ENCODE data around the gene TFF1. TPM values are rescaled to one million over a fixed set of nuclear protein-coding genes. Genes with fewer than 3 reads are reported as not detected.

The TFF1 gene
- total RNA-seq, 1 donor from 2014 or later: not detected

DNA sequence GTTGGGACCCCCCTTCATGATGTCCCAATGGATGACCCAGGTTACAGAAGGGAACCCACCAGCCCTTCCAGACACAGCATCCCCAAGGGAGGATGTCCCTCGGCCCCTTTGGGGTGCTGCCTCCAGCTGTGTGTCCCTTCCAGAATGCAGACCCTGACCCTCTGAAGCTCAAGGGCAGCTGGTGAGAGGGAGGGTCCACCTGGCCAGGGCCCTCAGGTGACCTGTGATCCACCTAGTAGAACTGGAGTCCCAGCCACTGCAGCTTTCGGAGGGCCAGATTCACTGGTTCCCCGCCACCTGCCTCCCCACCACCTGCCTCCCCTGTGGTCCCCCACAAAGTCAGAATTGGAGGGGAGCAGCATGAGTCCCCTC lies 9.6 kb upstream of the TFF1 start:
- Histone ChIP-seq H3K27me3 (ENCODE audit: low read depth) (peaks cover 71% of the 10 kb centered on the region), H3K9me3 (replicated peaks) (peaks cover 1% of the 10 kb centered on the region), H3K4me1 (no peaks in the 10 kb centered on the region), H3K4me3 (no peak overlapping the region), H3K36me3 (no peaks in the 10 kb centered on the region), H3K27ac (replicated peaks) (no peak overlapping the region)
- TF ChIP-seq, protein P1, sequence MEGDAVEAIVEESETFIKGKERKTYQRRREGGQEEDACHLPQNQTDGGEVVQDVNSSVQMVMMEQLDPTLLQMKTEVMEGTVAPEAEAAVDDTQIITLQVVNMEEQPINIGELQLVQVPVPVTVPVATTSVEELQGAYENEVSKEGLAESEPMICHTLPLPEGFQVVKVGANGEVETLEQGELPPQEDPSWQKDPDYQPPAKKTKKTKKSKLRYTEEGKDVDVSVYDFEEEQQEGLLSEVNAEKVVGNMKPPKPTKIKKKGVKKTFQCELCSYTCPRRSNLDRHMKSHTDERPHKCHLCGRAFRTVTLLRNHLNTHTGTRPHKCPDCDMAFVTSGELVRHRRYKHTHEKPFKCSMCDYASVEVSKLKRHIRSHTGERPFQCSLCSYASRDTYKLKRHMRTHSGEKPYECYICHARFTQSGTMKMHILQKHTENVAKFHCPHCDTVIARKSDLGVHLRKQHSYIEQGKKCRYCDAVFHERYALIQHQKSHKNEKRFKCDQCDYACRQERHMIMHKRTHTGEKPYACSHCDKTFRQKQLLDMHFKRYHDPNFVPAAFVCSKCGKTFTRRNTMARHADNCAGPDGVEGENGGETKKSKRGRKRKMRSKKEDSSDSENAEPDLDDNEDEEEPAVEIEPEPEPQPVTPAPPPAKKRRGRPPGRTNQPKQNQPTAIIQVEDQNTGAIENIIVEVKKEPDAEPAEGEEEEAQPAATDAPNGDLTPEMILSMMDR (IDR thresholded peaks at IDR 0.05; ENCODE audit: borderline replicate concordance): no peak
- intact Hi-C loops (cut with micrococcal nuclease): no loop called here
- no peak for DNase-seq

DNA sequence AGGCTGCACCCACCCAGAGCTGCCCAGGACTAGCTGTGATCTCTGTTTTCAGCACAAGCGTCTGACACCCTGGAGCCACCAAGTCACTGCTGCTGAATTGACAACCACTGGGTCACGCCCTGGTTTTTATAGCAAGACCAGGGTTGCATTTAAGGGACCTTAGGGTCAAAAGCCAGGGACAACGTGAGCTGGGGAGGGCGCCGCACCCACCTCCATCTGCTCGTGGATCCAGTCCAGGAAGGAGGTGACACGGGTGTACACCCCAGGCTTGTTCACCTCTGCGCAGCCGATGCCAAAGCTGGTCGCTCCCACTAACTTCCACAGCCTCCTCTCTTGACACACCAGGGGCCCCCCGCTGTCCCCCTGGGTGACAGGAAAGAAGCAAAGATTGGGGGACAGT lies 9.2 kb upstream of the TFF1 start:
- H3K9me3 ChIP-seq (replicated peaks): no peaks in the 10 kb centered on the region
- H3K4me1 ChIP-seq: no peaks in the 10 kb centered on the region
- TF ChIP-seq, protein P1 (IDR thresholded peaks at IDR 0.05; ENCODE audit: borderline replicate concordance): no peak
- no peaks in the 10 kb centered on the region for H3K36me3 ChIP-seq
- no peak overlapping the region for H3K4me3 ChIP-seq
- H3K27me3 ChIP-seq (ENCODE audit: low read depth): peaks cover 73% of the 10 kb centered on the region
- no peak overlapping the region for H3K27ac ChIP-seq (replicated peaks)
- intact Hi-C loops (cut with micrococcal nuclease): no loop called here
- DNase-seq: no peak

GRCh38 chr21:42374864-42375499 lies 8.6 kb upstream of the TFF1 start:
- TF ChIP-seq, protein P1 (IDR thresholded peaks at IDR 0.05; ENCODE audit: borderline replicate concordance): no peak
- no peaks in the 10 kb centered on the region for H3K4me1 ChIP-seq
- H3K9me3 ChIP-seq (replicated peaks): no peaks in the 10 kb centered on the region
- H3K36me3 ChIP-seq: no peaks in the 10 kb centered on the region
- H3K4me3 ChIP-seq: no peak overlapping the region
- no peak for DNase-seq
- H3K27me3 ChIP-seq (ENCODE audit: low read depth): peaks cover 75% of the 10 kb centered on the region
- intact Hi-C loops (cut with micrococcal nuclease): no loop called here
- no peak overlapping the region for H3K27ac ChIP-seq (replicated peaks)

DNA sequence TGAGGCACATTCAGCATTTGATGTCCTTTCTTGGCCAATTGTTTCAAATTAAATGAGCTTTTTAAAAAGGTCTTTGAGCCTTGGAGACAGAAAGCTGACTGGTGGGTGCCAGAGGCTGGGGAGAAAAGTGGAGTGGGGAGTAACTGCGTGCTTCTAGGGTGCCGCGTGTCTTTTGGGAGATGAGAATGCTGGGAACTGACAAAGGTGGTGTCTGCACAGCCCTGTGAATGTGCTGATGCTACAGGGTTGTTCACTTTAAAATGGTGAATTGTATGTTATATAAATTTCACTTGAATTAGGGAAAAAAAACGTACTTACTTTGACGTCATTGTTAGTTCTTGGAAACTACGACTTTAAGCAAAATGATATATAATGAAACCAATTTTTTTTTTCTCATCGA lies 8.1 kb upstream of the TFF1 start:
- Histone ChIP-seq H3K9me3 (replicated peaks) (no peaks in the 10 kb centered on the region), H3K36me3 (no peaks in the 10 kb centered on the region), H3K4me1 (no peaks in the 10 kb centered on the region), H3K27ac (replicated peaks) (no peak overlapping the region), H3K4me3 (no peak overlapping the region), H3K27me3 (ENCODE audit: low read depth) (peaks cover 80% of the 10 kb centered on the region)
- DNase-seq: no peak
- TF ChIP-seq, protein P1 (IDR thresholded peaks at IDR 0.05; ENCODE audit: borderline replicate concordance): no peak
- intact Hi-C loops (cut with micrococcal nuclease): no loop called here

DNA sequence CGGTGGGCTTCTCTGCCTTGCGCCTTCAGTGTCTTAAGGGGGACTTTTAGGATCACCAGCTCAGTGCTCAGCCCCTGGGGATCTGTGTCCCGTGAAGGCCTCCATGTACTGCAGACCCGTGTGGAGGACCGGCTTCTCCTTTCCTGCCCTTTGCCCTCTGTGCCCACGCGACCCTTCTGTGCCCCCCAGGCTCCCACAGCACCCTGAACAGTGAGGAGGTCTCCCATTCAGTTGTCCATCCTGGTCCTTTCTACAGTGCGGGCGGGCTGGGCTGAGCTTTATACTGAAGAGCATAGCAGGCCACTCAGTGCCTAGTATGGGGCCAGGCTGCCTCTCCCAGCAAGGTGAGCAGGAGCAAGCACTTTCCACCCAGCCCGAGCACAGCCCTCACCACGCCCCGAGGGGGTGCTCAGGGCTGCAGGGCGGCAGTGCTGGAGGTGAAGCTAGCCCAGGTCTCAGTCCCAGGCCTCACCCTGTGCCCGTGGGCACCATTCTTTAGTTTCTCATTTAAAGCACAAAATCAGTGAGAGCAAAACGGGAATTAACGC lies 7.6 kb upstream of the TFF1 start:
- TF ChIP-seq, protein P1 (IDR thresholded peaks at IDR 0.05; ENCODE audit: borderline replicate concordance): no peak
- intact Hi-C loops (cut with micrococcal nuclease): no loop called here

More for the DNA sequence above, 7.6 kb upstream of the TFF1 start:
- H3K9me3 ChIP-seq (replicated peaks): no peaks in the 10 kb centered on the region
- H3K27me3 ChIP-seq (ENCODE audit: low read depth): peaks cover 84% of the 10 kb centered on the region
- no peaks in the 10 kb centered on the region for H3K36me3 ChIP-seq
- DNase-seq: no peak
- no peak overlapping the region for H3K4me3 ChIP-seq
- no peaks in the 10 kb centered on the region for H3K4me1 ChIP-seq
- no peak overlapping the region for H3K27ac ChIP-seq (replicated peaks)

Measured in left ventricle myocardium inferior (tissue), 1 donor.